ENCODE results near the gene DBNL.

Gene DBNL

DNA sequence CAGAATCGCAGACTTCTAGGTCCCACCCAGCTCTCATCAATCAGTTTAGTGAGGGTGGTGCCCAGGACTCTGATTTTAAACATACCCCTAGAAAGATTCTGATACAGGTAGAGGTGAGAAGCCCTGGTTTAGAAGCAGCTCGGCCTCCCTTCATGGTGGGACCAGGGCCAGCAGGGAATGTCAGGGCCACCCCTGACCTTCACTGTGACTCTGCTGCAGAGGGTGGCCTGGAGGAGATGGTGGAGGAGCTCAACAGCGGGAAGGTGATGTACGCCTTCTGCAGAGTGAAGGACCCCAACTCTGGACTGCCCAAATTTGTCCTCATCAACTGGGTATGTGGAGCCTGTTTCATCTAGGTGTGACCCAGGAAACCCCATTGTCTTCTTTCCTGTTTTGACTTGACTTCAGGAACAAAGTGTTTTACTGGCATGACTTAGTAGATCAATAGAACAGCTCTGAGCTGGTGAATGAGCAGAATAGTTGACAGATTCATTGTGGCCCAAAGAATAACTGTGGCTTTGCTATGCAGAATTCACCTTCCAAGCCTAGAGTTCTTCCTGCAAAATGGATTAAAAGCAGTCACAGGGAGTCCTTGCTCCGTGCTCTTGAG, 7.2 kb downstream of the DBNL start:
- Histone ChIP-seq H3K4me3 (ENCODE audit: low read depth, low read length) (no peak overlapping the region), H3K9me3 (no peaks in the 10 kb centered on the region), H3K36me3 (peaks cover 48% of the 10 kb centered on the region), H3K4me1 (no peaks in the 10 kb centered on the region), H3K27me3 (no peaks in the 10 kb centered on the region)
- no peak for DNase-seq
- TF ChIP-seq, protein P1, sequence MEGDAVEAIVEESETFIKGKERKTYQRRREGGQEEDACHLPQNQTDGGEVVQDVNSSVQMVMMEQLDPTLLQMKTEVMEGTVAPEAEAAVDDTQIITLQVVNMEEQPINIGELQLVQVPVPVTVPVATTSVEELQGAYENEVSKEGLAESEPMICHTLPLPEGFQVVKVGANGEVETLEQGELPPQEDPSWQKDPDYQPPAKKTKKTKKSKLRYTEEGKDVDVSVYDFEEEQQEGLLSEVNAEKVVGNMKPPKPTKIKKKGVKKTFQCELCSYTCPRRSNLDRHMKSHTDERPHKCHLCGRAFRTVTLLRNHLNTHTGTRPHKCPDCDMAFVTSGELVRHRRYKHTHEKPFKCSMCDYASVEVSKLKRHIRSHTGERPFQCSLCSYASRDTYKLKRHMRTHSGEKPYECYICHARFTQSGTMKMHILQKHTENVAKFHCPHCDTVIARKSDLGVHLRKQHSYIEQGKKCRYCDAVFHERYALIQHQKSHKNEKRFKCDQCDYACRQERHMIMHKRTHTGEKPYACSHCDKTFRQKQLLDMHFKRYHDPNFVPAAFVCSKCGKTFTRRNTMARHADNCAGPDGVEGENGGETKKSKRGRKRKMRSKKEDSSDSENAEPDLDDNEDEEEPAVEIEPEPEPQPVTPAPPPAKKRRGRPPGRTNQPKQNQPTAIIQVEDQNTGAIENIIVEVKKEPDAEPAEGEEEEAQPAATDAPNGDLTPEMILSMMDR (IDR thresholded peaks at IDR 0.05; ENCODE audit: low read depth, low read length) = no peak

DNA sequence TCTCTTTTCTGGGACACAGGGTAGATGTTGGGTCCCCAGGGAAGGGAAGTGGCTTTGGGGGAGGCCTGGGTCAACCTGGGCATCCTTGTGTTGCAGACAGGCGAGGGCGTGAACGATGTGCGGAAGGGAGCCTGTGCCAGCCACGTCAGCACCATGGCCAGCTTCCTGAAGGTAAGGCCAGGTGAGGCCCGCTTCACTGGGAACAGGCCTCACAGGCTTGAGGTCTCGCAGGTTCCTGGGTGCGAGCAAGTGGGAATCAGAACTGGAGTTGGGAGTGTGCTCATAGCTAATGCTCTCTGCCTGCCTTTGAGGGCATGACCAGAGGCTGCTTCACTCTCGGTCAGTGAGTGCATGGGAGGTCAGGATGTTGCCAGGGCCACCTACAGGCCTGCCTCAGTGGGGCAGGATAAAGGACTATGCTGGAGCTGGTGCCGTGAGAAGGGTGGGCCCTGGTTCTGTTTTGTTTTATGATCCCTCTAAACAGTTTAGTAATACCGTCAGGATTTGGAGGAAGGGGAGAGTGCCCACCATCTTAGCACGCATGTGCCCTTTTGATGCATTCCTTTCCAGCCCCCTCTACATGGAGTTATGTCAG, 8.4 kb downstream of the DBNL start:
- no peaks in the 10 kb centered on the region for H3K27me3 ChIP-seq
- no peak overlapping the region for H3K4me3 ChIP-seq (ENCODE audit: low read depth, low read length)
- peaks cover 60% of the 10 kb centered on the region for H3K36me3 ChIP-seq
- H3K4me1 ChIP-seq = no peaks in the 10 kb centered on the region
- DNase-seq = no peak
- H3K9me3 ChIP-seq = no peaks in the 10 kb centered on the region
- TF ChIP-seq, protein P1 (IDR thresholded peaks at IDR 0.05; ENCODE audit: low read depth, low read length) = 0 out of 2 replicates have a peak, but pooled peaks have one; percentile 9

DNA sequence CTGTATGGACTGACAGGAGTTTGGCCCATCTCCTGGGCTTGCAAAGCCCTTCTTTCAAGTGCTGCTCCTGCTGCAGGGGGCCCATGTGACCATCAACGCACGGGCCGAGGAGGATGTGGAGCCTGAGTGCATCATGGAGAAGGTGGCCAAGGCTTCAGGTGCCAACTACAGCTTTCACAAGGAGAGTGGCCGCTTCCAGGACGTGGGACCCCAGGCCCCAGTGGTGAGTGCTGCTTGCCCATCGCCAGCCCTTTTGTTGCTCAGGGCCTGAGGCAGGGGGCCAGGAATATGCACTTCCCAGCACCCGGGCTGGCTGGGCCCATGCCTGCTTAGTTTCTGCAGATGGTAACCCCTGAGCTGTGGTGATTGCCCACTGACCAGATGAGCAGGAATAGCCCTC, 12.2 kb downstream of the DBNL start:
- Histone ChIP-seq H3K4me1 (no peaks in the 10 kb centered on the region), H3K36me3 (peaks cover 61% of the 10 kb centered on the region), H3K4me3 (ENCODE audit: low read depth, low read length) (no peak overlapping the region), H3K9me3 (no peaks in the 10 kb centered on the region), H3K27me3 (no peaks in the 10 kb centered on the region)
- DNase-seq = no peak
- TF ChIP-seq, protein P1 (IDR thresholded peaks at IDR 0.05; ENCODE audit: low read depth, low read length) = no peak

DNA sequence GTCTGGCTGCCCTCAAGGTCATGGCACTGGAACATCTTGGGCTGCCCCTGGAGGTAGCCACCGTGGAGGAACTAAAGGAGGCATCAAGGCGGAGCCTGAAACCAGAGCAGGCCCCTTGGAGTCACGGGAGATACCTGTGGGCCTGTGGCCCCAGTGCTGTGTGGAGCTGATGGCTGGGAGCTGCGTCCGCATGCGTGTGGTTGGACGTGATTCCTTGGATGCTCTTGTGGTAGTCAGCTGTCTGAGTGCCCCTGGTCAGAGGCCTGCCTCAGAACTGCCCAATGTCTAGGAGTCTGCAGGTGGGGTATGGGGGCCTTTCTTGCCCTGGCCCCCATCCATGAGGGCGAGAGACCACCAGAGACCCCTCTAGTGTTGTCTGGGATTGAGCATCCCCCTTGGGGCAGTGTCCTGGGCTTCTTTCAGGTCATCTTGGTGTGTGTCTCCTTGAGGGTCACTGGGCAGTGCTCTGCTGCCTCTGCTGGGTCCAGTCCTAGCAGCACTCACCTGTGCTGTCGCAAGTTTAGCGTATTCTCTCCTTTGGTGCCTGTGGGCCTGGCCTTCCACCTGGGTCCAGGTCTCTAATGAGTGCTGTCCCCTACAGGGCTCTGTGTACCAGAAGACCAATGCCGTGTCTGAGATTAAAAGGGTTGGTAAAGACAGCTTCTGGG, 12.8 kb downstream of the DBNL start:
- H3K4me1 ChIP-seq = no peaks in the 10 kb centered on the region
- TF ChIP-seq, protein P1 (IDR thresholded peaks at IDR 0.05; ENCODE audit: low read depth, low read length) = no peak
- no peak for DNase-seq

DNA sequence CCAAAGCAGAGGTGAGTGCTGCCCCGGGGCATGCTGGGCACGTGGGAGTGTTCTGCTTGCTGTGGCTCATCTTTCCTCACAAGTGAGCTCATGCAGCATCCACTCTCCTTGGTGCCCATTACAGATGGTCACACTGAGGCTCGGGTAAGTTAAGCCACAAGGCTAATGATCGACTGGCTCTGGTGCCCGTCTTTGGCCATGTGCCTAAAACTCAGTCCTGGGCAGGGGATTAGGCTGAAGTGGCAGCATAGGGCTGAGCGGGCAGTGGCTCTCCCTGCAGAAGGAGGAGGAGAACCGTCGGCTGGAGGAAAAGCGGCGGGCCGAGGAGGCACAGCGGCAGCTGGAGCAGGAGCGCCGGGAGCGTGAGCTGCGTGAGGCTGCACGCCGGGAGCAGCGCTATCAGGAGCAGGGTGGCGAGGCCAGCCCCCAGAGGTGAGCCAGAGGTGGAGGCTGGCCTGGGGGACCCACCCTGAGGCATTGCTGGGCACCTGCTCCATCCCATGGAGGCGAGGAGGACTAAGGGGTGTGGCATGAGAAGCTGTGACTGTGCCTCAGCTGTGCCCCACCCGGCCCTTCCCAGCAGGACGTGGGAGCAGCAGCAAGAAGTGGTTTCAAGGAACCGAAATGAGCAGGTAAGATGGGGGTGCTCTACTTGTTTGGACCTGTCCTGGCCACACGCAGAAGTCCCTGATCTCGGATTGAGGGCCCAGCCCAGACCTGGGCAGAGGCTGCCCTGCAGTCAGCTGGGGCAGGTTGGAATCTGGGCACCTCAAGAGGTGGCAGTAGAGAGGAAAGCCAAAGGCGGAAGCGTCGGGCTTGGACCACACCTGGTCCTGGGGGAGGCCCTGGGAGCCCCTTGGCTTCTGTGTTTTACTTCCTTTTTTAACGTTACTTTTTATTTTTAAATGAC, 13.6 kb downstream of the DBNL start:
- Histone ChIP-seq H3K36me3 (peaks cover 50% of the 10 kb centered on the region), H3K4me3 (ENCODE audit: low read depth, low read length) (no peak overlapping the region), H3K9me3 (no peaks in the 10 kb centered on the region), H3K4me1 (no peaks in the 10 kb centered on the region), H3K27me3 (no peaks in the 10 kb centered on the region)
- TF ChIP-seq, protein P1 (IDR thresholded peaks at IDR 0.05; ENCODE audit: low read depth, low read length) = no peak
- DNase-seq = peak; percentile 6

More for the DNA sequence above, 12.8 kb downstream of the DBNL start:
- Histone ChIP-seq H3K4me3 (ENCODE audit: low read depth, low read length) (no peak overlapping the region), H3K9me3 (no peaks in the 10 kb centered on the region), H3K36me3 (peaks cover 56% of the 10 kb centered on the region), H3K27me3 (no peaks in the 10 kb centered on the region)

Data from BE2C (cell line).